ENCODE measurements around the gene ASB8. TPM values are rescaled to one million over a fixed set of nuclear protein-coding genes. Genes with fewer than 3 reads are reported as not detected.

ASB8 gene
- total and polyA plus RNA-seq, 9 of the 15 experiments (the other 6 are each of a cell fraction or from before 2014, with no cell fraction given), result 13.3 to 29.0 (median 19.6) TPM

DNA sequence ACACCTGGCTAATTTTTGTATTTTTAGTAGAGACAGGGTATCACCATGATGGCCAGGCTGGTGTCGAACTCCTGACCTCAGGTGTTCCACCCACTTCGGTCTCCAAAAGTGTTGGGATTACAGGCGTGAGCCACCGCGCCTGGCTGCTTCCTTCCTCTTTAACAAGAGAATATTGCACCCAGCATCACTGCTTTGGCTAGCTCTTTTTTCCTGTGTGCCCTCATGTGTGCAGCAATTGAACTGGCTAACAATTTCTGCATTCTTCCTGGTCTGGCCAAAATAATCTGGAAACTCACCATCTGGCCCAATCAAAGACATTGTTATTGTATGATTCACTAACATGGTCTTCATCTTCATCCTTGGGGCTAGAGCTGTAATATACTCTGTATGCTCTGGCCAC, 2.7 kb upstream of the ASB8 start:
- ATAC-seq (no peak), DNase-seq (ENCODE audit: extremely low read depth in 1 of 4, low spot score in 3 of 4) (no peak), FAIRE-seq (no peak)
- Histone ChIP-seq H3K9ac (ENCODE audit: insufficient read depth in 1 of 2, low read depth in 2 of 2, low read length in 2 of 2) (no peak overlapping the region), H3K9me1 (ENCODE audit: control insufficient read depth, insufficient read depth, low read length) (no peaks in the 10 kb centered on the region), H3K27ac (ENCODE audit: extremely low read depth, low read depth, low read length) (no peak overlapping the region), H3K4me3 (no peak overlapping the region), H3K4me2 (ENCODE audit: insufficient read depth, low read length) (no peak overlapping the region), H3K36me3 (ENCODE audit: control insufficient read depth, insufficient read depth, low read length) (no peaks in the 10 kb centered on the region), H2AFZ (ENCODE audit: low read depth, low read length) (no peak overlapping the region), H3K27me3 (ENCODE audit: control insufficient read depth in 2 of 2, insufficient read depth in 2 of 2, low read length in 2 of 2) (no peaks in the 10 kb centered on the region), H3K79me2 (ENCODE audit: control insufficient read depth, insufficient read depth, low read length) (peaks cover 13% of the 10 kb centered on the region; the same call in 2 of the 3 replicates), H4K20me1 (replicated peaks; ENCODE audit: control insufficient read depth, insufficient read depth, low read length) (no peaks in the 10 kb centered on the region), H3K9me3 (replicated peaks; ENCODE audit: control insufficient read depth, insufficient read depth, low read depth, low read length) (no peaks in the 10 kb centered on the region), H3K4me1 (replicated peaks in 1 of 2; ENCODE audit: control insufficient read depth in 2 of 2, insufficient read depth in 2 of 2, low read length in 2 of 2) (peaks cover 4 to 7% of the 10 kb centered on the region in 2 experiments)
- ChIA-PET CTCF (ENCODE audit: low intra/inter-chr PET ratio) (no interaction called here), POLR2A (no interaction called here)
- intact Hi-C loops (cut with micrococcal nuclease) (loop anchor here (10.0 kb wide), 2 partner anchors 165 to 445 kb away; no protein-coding TSS in a partner anchor), in situ Hi-C loops (cut with MboI) (loop anchor here (10.0 kb wide), 1 partner anchor 195 kb away; the partner anchor contains the start of gene TMEM106C)
- BruUV-seq (replicated peaks), result no TSS peak
- 88% methylated on average over 5 of the region's 5 CpGs for WGBS (ENCODE audit: insufficient coverage, low coverage, missing lambda C conversion rate)
- TF ChIP-seq MEF2A (IDR thresholded peaks at IDR 0.05; ENCODE audit: control insufficient read depth, low read depth, low read length) (no peak), SMAD2 (IDR thresholded peaks at IDR 0.05; ENCODE audit: low read depth, low read length) (no peak), MAX (CRISPR knock-in tag; IDR thresholded peaks at IDR 0.05) (no peak), ZNF41 (CRISPR knock-in tag; conservative IDR thresholded peaks at IDR 0.05) (no peak), BRF1 (IDR thresholded peaks at IDR 0.05; ENCODE audit: borderline replicate concordance, extremely low read depth, insufficient read length) (no peak), CHD4 (IDR thresholded peaks at IDR 0.05; ENCODE audit: insufficient read depth, insufficient replicate concordance, low read depth, low read length, poor library complexity, severe bottlenecking) (no peak), RFX7 (CRISPR knock-in tag; IDR thresholded peaks at IDR 0.05) (no peak), GMEB1 (CRISPR knock-in tag; IDR thresholded peaks at IDR 0.05) (no peak), CEBPB (tag; IDR thresholded peaks at IDR 0.05) (no peak), HDAC6 (IDR thresholded peaks at IDR 0.05; ENCODE audit: low read depth, low read length) (no peak)
- TF ChIP-seq, protein P1, sequence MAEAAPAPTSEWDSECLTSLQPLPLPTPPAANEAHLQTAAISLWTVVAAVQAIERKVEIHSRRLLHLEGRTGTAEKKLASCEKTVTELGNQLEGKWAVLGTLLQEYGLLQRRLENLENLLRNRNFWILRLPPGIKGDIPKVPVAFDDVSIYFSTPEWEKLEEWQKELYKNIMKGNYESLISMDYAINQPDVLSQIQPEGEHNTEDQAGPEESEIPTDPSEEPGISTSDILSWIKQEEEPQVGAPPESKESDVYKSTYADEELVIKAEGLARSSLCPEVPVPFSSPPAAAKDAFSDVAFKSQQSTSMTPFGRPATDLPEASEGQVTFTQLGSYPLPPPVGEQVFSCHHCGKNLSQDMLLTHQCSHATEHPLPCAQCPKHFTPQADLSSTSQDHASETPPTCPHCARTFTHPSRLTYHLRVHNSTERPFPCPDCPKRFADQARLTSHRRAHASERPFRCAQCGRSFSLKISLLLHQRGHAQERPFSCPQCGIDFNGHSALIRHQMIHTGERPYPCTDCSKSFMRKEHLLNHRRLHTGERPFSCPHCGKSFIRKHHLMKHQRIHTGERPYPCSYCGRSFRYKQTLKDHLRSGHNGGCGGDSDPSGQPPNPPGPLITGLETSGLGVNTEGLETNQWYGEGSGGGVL (CRISPR knock-in tag; IDR thresholded peaks at IDR 0.05), result no peak
- TF ChIP-seq, protein P2, sequence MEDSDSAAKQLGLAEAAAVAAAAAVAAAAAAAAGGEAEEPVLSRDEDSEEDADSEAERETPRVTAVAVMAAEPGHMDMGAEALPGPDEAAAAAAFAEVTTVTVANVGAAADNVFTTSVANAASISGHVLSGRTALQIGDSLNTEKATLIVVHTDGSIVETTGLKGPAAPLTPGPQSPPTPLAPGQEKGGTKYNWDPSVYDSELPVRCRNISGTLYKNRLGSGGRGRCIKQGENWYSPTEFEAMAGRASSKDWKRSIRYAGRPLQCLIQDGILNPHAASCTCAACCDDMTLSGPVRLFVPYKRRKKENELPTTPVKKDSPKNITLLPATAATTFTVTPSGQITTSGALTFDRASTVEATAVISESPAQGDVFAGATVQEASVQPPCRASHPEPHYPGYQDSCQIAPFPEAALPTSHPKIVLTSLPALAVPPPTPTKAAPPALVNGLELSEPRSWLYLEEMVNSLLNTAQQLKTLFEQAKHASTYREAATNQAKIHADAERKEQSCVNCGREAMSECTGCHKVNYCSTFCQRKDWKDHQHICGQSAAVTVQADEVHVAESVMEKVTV (CRISPR knock-in tag; IDR thresholded peaks at IDR 0.05), result no peak
- TF ChIP-seq, protein P3, sequence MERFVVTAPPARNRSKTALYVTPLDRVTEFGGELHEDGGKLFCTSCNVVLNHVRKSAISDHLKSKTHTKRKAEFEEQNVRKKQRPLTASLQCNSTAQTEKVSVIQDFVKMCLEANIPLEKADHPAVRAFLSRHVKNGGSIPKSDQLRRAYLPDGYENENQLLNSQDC (CRISPR knock-in tag; IDR thresholded peaks at IDR 0.05), result no peak
- TF ChIP-seq, protein P4, sequence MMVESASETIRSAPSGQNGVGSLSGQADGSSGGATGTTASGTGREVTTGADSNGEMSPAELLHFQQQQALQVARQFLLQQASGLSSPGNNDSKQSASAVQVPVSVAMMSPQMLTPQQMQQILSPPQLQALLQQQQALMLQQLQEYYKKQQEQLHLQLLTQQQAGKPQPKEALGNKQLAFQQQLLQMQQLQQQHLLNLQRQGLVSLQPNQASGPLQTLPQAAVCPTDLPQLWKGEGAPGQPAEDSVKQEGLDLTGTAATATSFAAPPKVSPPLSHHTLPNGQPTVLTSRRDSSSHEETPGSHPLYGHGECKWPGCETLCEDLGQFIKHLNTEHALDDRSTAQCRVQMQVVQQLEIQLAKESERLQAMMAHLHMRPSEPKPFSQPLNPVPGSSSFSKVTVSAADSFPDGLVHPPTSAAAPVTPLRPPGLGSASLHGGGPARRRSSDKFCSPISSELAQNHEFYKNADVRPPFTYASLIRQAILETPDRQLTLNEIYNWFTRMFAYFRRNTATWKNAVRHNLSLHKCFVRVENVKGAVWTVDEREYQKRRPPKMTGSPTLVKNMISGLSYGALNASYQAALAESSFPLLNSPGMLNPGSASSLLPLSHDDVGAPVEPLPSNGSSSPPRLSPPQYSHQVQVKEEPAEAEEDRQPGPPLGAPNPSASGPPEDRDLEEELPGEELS (CRISPR knock-in tag; IDR thresholded peaks at IDR 0.05; ENCODE audit: borderline replicate concordance), result no peak
